Liver (tissue), 3 donors: Measurements from ENCODE around the gene HEXIM1.

Source experiments
- CTCF ChIP-seq: fragments of 150-350 bp; IDR thresholded peaks from 2 replicates; pipeline ENCODE4 v1.5.1; 2017; ENCODE audit warnings: improper control_type of control experiment, low read depth, low read length; ENCODE audit not compliant: missing input control
- JUND ChIP-seq, 2 donors: IDR thresholded peaks; 2 replicates each; pipeline ENCODE4 v1.6.1; 2016; ENCODE audit warnings: antibody characterized with exemption in 2 of 2
- donor health status: healthy.
- donor health status: healthy.

- TF ChIP-seq JUND (IDR thresholded peaks at IDR 0.05) (no peak), CTCF (no peak)
These were observed 1.7 kb upstream of the HEXIM1 start for GRCh38 chr17:45146592-45146889.
